Spleen (tissue), 11 donors: ENCODE results near the gene MAPK14. TPM values are rescaled to one million over a fixed set of nuclear protein-coding genes. Genes with fewer than 3 reads are reported as not detected.
A peak's percentile ranks its signal among the peaks of the same experiment; 100 is the strongest.

Experiments
- DNase-seq: peaks from one replicate; pipeline ENCODE4 v3.0.0-alpha.2; 2020
- H3K27ac ChIP-seq, 8 donors: fragments of 200-600 bp; sonication (generic) in 7 of 8; 1 replicate in 4 of 8; 2 replicates in 4 of 8; pipeline versions ENCODE4 v1.5.0 to v1.8.0; 2016 to 2021; ENCODE audit warnings: inconsistent platforms in 4 of 8, mild to moderate bottlenecking in 4 of 8, moderate library complexity in 1 of 8
- H3K27me3 ChIP-seq, 7 donors: fragments of 200-600 bp; sonication (generic) in 6 of 7; replicated peaks in 1 of 7; 1 replicate in 4 of 7; 2 replicates in 3 of 7; pipeline versions ENCODE4 v1.5.0 to v1.8.0; 2016 to 2021; ENCODE audit warnings: inconsistent platforms in 3 of 7, mild to moderate bottlenecking in 1 of 7
- H3K36me3 ChIP-seq, 6 donors: fragments of 200-600 bp; sonication (generic) in 5 of 6; 1 replicate in 4 of 6; 2 replicates in 2 of 6; pipeline versions ENCODE4 v1.5.0 to v1.8.0; 2016 to 2021; ENCODE audit warnings: inconsistent platforms in 2 of 6
- H3K4me1 ChIP-seq, 6 donors: fragments of 200-600 bp; sonication (generic) in 5 of 6; 1 replicate in 3 of 6; 2 replicates in 3 of 6; pipeline versions ENCODE4 v1.5.0 to v1.8.0; 2016 to 2021; ENCODE audit warnings: inconsistent platforms in 3 of 6
- H3K4me3 ChIP-seq, 8 donors: fragments of 200-600 bp; sonication (generic) in 7 of 8; 1 replicate in 4 of 8; 2 replicates in 4 of 8; pipeline versions ENCODE4 v1.5.0 to v1.8.0; 2016 to 2021; ENCODE audit warnings: inconsistent platforms in 4 of 8, mild to moderate bottlenecking in 4 of 8, moderate library complexity in 2 of 8
- H3K9me3 ChIP-seq, 8 donors: fragments of 200-600 bp; sonication (generic) in 7 of 8; 1 replicate in 4 of 8; 2 replicates in 4 of 8; pipeline versions ENCODE4 v1.5.0 to v1.8.0; 2016 to 2021; ENCODE audit warnings: inconsistent platforms in 4 of 8
- POLR2A ChIP-seq, 3 donors: fragments of 450-650 bp; IDR thresholded peaks; one replicate each; pipeline ENCODE4 v1.5.1; 2017; ENCODE audit warnings: antibody characterized with exemption in 3 of 3, mild to moderate bottlenecking in 1 of 3
- POLR2AphosphoS5 ChIP-seq, 3 donors: sonication (generic); formaldehyde crosslinking; IDR thresholded peaks; one replicate each; pipeline ENCODE4 v1.5.1; 2017; ENCODE audit warnings: antibody characterized with exemption in 3 of 3
- WGBS, 5 donors: extraction: QIAGEN DNeasy Blood & Tissue Kit in 3 of 5; methylation state at CpG; one replicate each; pipeline versions ENCODE4 v1.1.5 to v1.1.7; 2013 to 2018; 5-methylcytosine and 5-hydroxymethylcytosine counted together
- intact Hi-C: fragments of 100-400 bp; cut with DNase I; formaldehyde crosslinking; loops from one replicate; pipeline ENCODE4 v1.15.0; 2023; ENCODE audit warnings: low total_unique reads
- polyA plus RNA-seq, 3 donors: library from polyadenylated mRNA; stranded (reverse); fragments of 200-250 nt; gene quantifications; one replicate each; pipeline ENCODE4 v1.2.1, GENCODE V29; 2013
- total RNA-seq, 7 donors: library from RNA; depleted of rRNA in 3 of 7; stranded (reverse); fragments of >200 nt in 3 of 7; fragmentation: NEBNext Ultra II Directional in 4 of 7; extraction: Animal tissue kit (Norgen Biotek cat#: 25700) in 4 of 7; gene quantifications; one replicate each; pipeline versions ENCODE4 v1.1.0 to v1.2.1, GENCODE V29; 2016 to 2021
- TF ChIP-seq, protein P1 (sequence below), 11 experiments: fragments of 200-600 bp in 7 of 11; fragments of 450-650 bp in 4 of 11; sonication (generic) in 4 of 11; IDR thresholded peaks in 8 of 11; conservative IDR thresholded peaks in 3 of 11; 1 replicate in 7 of 11; 2 replicates in 4 of 11; pipeline versions ENCODE4 v1.4.0 to v1.8.0; 2016 to 2021; ENCODE audit warnings: antibody characterized with exemption in 11 of 11, inconsistent platforms in 4 of 11, mild to moderate bottlenecking in 1 of 11
- donor health status: healthy with polysubstance abuse.
- donor health status: DM: no; HTN: no; CAD: no; lungs with moderate emphysema.
- donor health status: DM: no; HTN: no; CAD: no.
- donor health status: Bipolar disorder and iron deficiency.
- donor health status: healthy.
- donor health status: DM: no; HTN: no; CAD: no.
- donor health status: DM: yes; HTN: yes; CAD: no.

MAPK14 gene
- total and polyA plus RNA-seq, 10 donors = 13.9 to 242 (median 94.6) TPM

- H3K9me3 ChIP-seq = peaks cover 0 to 13% (median 9%) of the 10 kb centered on the region in 8 donors
- H3K27ac ChIP-seq = peak overlapping the region in 3 of 8 donors; percentile 16 to 37 (median 27)
- H3K27me3 ChIP-seq = no peaks in the 10 kb centered on the region
- DNase-seq = no peak
- no peak for TF ChIP-seq POLR2AphosphoS5 (IDR thresholded peaks at IDR 0.05)
- TF ChIP-seq, protein P1, sequence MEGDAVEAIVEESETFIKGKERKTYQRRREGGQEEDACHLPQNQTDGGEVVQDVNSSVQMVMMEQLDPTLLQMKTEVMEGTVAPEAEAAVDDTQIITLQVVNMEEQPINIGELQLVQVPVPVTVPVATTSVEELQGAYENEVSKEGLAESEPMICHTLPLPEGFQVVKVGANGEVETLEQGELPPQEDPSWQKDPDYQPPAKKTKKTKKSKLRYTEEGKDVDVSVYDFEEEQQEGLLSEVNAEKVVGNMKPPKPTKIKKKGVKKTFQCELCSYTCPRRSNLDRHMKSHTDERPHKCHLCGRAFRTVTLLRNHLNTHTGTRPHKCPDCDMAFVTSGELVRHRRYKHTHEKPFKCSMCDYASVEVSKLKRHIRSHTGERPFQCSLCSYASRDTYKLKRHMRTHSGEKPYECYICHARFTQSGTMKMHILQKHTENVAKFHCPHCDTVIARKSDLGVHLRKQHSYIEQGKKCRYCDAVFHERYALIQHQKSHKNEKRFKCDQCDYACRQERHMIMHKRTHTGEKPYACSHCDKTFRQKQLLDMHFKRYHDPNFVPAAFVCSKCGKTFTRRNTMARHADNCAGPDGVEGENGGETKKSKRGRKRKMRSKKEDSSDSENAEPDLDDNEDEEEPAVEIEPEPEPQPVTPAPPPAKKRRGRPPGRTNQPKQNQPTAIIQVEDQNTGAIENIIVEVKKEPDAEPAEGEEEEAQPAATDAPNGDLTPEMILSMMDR (IDR thresholded peaks at IDR 0.05 in 8 of 11, conservative IDR thresholded peaks at IDR 0.05 in 3 of 11) = no peak
- no peak for TF ChIP-seq POLR2A (IDR thresholded peaks at IDR 0.05)
- H3K4me3 ChIP-seq = no peak overlapping the region
- no peaks in the 10 kb centered on the region for H3K36me3 ChIP-seq
- H3K4me1 ChIP-seq = peaks cover 0 to 32% (median 9%) of the 10 kb centered on the region in 6 donors
- intact Hi-C loops = no loop called here
Measured at GRCh38 chr6:36149476-36149875, 121.9 kb downstream of the MAPK14 start.

GRCh38 chr6:36150283-36150682 lies 122.7 kb downstream of the MAPK14 start:
- Histone ChIP-seq H3K9me3 (peaks cover 0 to 14% (median 9%) of the 10 kb centered on the region in 8 donors), H3K27ac (peak overlapping the region in 5 of 8 donors; percentile 10 to 37 (median 29)), H3K36me3 (no peaks in the 10 kb centered on the region), H3K4me3 (no peak overlapping the region), H3K27me3 (no peaks in the 10 kb centered on the region), H3K4me1 (peaks cover 0 to 32% (median 9%) of the 10 kb centered on the region in 6 donors)
- WGBS, 5 donors = 50 to 67% (median 54%) methylated on average over 3 of the region's 3 CpGs
- intact Hi-C loops = no loop called here
- no peak for DNase-seq
- TF ChIP-seq, protein P1 (IDR thresholded peaks at IDR 0.05 in 8 of 11, conservative IDR thresholded peaks at IDR 0.05 in 3 of 11) = no peak
- TF ChIP-seq POLR2AphosphoS5 (IDR thresholded peaks at IDR 0.05) (no peak), POLR2A (IDR thresholded peaks at IDR 0.05) (no peak)

DNA sequence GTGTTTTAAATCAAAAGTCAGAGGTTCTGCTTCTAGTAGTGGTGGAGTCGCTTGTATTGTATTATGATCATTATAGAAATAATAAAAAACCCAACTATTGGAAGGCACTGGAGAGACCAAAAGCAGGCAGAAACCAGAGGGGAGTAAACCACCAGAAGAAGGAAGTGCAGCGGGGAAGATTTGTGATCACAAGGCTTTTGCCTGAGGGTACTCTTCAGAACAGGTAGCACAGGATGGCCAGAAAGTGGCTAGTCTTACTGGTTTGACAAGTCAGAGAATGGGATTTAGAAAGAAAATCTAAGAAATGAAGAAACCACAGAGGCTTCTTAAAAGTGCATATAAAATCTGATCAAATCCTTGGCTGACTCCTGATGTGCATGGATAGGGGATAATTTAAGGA lies 126.7 kb downstream of the MAPK14 start:
- DNase-seq = no peak
- Histone ChIP-seq H3K36me3 (peaks cover 0 to 5% (median 0%) of the 10 kb centered on the region in 6 donors), H3K4me1 (peaks cover 0 to 10% (median 0%) of the 10 kb centered on the region in 6 donors), H3K27me3 (no peaks in the 10 kb centered on the region), H3K4me3 (no peak overlapping the region), H3K9me3 (peaks cover 0 to 18% (median 13%) of the 10 kb centered on the region in 8 donors), H3K27ac (no peak overlapping the region)
- 86 to 95% (median 92%) methylated on average over 2 of the region's 2 CpGs for WGBS, 5 donors
- TF ChIP-seq POLR2AphosphoS5 (IDR thresholded peaks at IDR 0.05) = no peak
- no peak for TF ChIP-seq POLR2A (IDR thresholded peaks at IDR 0.05)
- TF ChIP-seq, protein P1 (IDR thresholded peaks at IDR 0.05 in 8 of 11, conservative IDR thresholded peaks at IDR 0.05 in 3 of 11) = no peak
- intact Hi-C loops = no loop called here

DNA sequence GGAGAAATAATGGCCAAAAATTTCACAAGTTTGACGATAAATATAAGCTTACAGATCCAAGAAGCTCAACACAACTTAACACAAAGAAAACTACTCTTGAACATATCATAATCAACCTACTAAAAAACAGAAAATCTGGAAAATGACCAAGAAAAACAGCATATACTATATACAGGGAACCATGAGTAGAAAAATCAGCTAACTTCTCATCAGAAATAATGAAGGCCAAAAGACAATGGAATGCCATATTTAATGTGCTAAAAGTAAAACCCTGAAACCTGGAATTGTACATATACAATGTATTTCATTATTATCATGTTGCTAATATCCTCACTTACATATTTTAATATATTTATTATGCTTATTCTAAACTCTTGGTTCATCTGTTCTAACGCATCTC lies 128.1 kb downstream of the MAPK14 start:
- Histone ChIP-seq H3K27me3 (no peaks in the 10 kb centered on the region), H3K36me3 (peaks cover 0 to 7% (median 2%) of the 10 kb centered on the region in 6 donors), H3K9me3 (peaks cover 0 to 24% (median 20%) of the 10 kb centered on the region in 8 donors), H3K4me3 (no peak overlapping the region), H3K4me1 (no peaks in the 10 kb centered on the region), H3K27ac (no peak overlapping the region)
- no peak for DNase-seq
- WGBS, 5 donors = 95 to 99% (median 97%) methylated on average over 2 of the region's 2 CpGs
- intact Hi-C loops = no loop called here
- no peak for TF ChIP-seq POLR2A (IDR thresholded peaks at IDR 0.05)
- no peak for TF ChIP-seq POLR2AphosphoS5 (IDR thresholded peaks at IDR 0.05)
- TF ChIP-seq, protein P1 (IDR thresholded peaks at IDR 0.05 in 8 of 11, conservative IDR thresholded peaks at IDR 0.05 in 3 of 11) = no peak
